GM21360 (cell line): ENCODE measurements around the gene EFHC2.
"Not testable (repeated sequence)": the region's sequence is repeated elsewhere in the genome, so short reads cannot be mapped to it uniquely, and the experiment has no call there.

Experiments
- ATAC-seq: cut with Tn5 transposase; IDR thresholded peaks from one replicate; pipeline ENCODE4 v1.9.1; 2021; ENCODE audit warnings: mild to moderate bottlenecking, moderate library complexity; ENCODE audit not compliant: unreplicated experiment

Gene EFHC2

GRCh38 chrX:44303119-44303518 is 40.4 kb downstream of the EFHC2 start:
- no peak for ATAC-seq

- no peak for ATAC-seq
These were observed 44.3 kb downstream of the EFHC2 start for GRCh38 chrX:44299177-44299576.

GRCh38 chrX:44291468-44292092 is 51.9 kb downstream of the EFHC2 start:
- ATAC-seq: no peak

- ATAC-seq: no peak
These were observed 52.8 kb downstream of the EFHC2 start for GRCh38 chrX:44290718-44291117.

- no peak for ATAC-seq
These were observed 60.7 kb downstream of the EFHC2 start for GRCh38 chrX:44282753-44283152.

- no peak for ATAC-seq
These were observed 63.4 kb downstream of the EFHC2 start for GRCh38 chrX:44280116-44280515.

- ATAC-seq: no peak
These were observed 69.4 kb downstream of the EFHC2 start for GRCh38 chrX:44274096-44274495.

GRCh38 chrX:44267861-44268260 is 75.6 kb downstream of the EFHC2 start:
- ATAC-seq: no peak

- no peak for ATAC-seq
These were observed 76.4 kb downstream of the EFHC2 start for GRCh38 chrX:44267116-44267515.

GRCh38 chrX:44265559-44265958 is 77.9 kb downstream of the EFHC2 start:
- ATAC-seq: no peak

GRCh38 chrX:44264936-44265335 is 78.5 kb downstream of the EFHC2 start:
- ATAC-seq: no peak

- ATAC-seq: no peak
These were observed 82.2 kb downstream of the EFHC2 start for GRCh38 chrX:44261286-44261685.

GRCh38 chrX:44260609-44261008 is 82.9 kb downstream of the EFHC2 start:
- no peak for ATAC-seq

- ATAC-seq: not testable (repeated sequence)
These were observed 87.7 kb downstream of the EFHC2 start for GRCh38 chrX:44255742-44256141.

- no peak for ATAC-seq
These were observed 89.9 kb downstream of the EFHC2 start for GRCh38 chrX:44253575-44253942.

GRCh38 chrX:44252688-44253574 is 90.5 kb downstream of the EFHC2 start:
- peak; percentile 83 for ATAC-seq

- ATAC-seq: no peak
These were observed 96.0 kb downstream of the EFHC2 start for GRCh38 chrX:44247468-44247867.

GRCh38 chrX:44246826-44247225 is 96.6 kb downstream of the EFHC2 start:
- ATAC-seq: no peak

- no peak for ATAC-seq
These were observed 97.7 kb downstream of the EFHC2 start for GRCh38 chrX:44245733-44246132.

- ATAC-seq: no peak
These were observed 99.5 kb downstream of the EFHC2 start for GRCh38 chrX:44244008-44244407.

GRCh38 chrX:44241546-44241945 is 101.9 kb downstream of the EFHC2 start:
- no peak for ATAC-seq

GRCh38 chrX:44240036-44240435 is 103.4 kb downstream of the EFHC2 start:
- no peak for ATAC-seq
